OCI-LY3 (cell line): ENCODE data around the gene COPZ2.

Experiments used
- EZH2phosphoT487 ChIP-seq: fragments of 200-600 bp; shearing (Covaris generic); IDR thresholded peaks from 2 replicates; pipeline ENCODE4 v1.6.1; 2018; ENCODE audit warnings: antibody characterized with exemption, mixed run types, low read depth
- TF ChIP-seq, protein P1 (sequence below): fragments of 200-600, 300-600 bp; sonication (generic); IDR thresholded peaks from 2 replicates; pipeline ENCODE4 v1.5.1; 2014; ENCODE audit warnings: antibody characterized with exemption, low read length, low read depth

DNA sequence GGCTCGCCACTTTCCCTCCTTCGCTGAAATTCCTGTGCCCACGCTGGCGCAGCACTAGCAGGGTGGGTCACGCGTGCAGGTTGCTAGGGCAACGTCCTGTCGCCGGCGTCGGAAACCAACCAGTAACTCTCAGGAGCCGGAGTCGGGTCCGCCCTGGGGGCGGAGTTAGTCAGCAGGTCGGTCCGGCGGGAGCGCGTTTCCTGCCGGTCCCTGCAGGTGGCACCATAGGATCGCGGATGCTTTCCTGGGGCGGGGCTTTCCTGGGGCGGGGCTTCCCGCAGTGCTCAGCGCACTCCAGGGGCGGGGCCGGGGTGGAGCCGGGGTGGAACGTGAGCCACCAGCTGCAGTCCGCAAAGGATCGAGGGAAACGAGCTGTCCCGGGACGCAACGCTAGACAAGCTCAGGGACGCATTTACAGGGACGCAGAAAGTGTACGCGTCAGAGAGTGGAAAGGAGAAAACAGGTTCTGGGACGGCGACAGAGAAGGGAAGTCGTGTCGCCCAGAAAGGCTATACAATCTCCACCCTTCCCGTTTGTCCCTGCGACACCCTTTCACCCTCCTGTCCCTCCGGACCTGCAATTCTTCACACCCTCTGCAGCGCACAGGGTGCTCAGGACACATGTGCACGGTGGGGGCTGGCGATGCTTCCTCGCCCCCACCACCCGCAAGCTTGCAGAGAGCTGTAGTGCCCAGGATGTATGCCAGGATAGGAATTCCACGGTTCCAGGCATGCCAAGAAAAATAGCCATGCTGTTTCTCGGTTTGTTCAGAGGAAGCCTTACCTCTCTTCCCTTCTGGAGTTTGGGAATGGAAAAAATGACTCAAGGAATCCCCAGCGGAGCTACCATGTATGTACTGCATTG is 12.3 kb downstream of the COPZ2 start:
- TF ChIP-seq, protein P1, sequence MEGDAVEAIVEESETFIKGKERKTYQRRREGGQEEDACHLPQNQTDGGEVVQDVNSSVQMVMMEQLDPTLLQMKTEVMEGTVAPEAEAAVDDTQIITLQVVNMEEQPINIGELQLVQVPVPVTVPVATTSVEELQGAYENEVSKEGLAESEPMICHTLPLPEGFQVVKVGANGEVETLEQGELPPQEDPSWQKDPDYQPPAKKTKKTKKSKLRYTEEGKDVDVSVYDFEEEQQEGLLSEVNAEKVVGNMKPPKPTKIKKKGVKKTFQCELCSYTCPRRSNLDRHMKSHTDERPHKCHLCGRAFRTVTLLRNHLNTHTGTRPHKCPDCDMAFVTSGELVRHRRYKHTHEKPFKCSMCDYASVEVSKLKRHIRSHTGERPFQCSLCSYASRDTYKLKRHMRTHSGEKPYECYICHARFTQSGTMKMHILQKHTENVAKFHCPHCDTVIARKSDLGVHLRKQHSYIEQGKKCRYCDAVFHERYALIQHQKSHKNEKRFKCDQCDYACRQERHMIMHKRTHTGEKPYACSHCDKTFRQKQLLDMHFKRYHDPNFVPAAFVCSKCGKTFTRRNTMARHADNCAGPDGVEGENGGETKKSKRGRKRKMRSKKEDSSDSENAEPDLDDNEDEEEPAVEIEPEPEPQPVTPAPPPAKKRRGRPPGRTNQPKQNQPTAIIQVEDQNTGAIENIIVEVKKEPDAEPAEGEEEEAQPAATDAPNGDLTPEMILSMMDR: peak; percentile 76
- no peak for TF ChIP-seq EZH2phosphoT487
